Hematopoietic multipotent progenitor cell treated with erythropoietin and hydrocortisone succinate and interleukin-3 and kit ligand, for 15 days (in vitro differentiated cells): ENCODE measurements around the gene H2AZ2.

ENCODE experiments used
- DNase-seq: peaks from one replicate; pipeline ENCODE4 v3.0.0-alpha.2; 2015; ENCODE audit warnings: low spot score

Gene H2AZ2

DNA sequence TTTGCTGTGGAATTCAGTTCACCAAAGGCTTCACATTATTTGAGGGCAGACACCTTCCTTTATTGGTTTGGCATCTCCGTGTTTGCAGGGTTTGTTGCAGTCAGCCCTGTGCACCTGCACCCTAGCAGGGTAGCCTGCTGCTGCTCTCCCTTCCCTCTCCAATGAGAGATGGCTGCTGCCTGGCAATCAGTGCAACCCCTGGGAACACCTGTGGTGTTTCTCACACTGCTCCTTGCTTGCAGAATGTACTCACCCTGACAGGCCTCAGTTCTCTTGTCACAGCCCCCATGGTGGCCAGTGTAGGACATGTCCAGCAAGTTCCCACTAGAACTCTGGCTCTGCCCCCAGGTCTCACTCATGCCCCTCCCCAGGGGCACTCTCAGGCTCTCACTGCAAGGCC, 63.5 kb downstream of the H2AZ2 start:
- no peak for DNase-seq

DNA sequence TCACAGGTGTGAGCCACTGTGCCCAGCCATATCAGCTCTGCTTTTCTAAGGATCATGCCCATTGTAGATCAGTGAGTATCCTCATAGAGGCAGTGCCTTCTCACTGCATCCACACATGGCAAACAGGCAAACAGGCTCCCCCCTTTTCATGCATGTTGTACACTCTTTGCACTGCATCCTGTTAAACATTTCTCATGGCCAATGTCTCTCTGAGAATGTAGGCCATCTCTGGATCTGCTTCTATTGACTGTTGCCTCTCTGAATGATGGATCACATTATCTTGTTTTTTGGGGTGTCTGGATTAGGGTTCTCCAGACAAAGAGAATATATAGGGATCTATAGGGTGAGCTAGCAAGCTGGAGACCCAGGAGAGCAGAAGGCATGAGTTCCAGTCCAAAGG, 64.5 kb downstream of the H2AZ2 start:
- no peak for DNase-seq

DNA sequence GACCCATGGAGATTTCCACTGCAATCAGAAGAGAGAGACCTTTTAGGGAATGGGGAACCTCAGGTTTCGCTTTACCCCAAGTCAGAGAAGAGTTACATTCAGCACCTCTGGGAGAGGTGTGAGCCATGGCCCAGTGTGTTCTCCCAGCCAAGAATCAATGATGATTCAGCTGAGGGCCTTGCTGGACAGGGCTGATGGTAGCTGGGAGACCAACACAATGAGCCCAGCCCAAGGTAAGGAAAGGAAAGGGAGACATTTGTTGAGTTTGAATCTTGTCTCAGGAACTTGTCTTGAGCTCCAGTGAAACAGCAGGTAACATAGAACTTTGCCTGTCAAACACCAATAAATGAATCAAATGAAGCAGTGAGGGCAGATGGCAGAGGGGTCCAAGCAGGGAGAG, 65.4 kb downstream of the H2AZ2 start:
- no peak for DNase-seq
